Lung (tissue), 12 donors: Measurements from ENCODE around the gene TMEM234. TPM values are rescaled to one million over a fixed set of nuclear protein-coding genes. Genes with fewer than 3 reads are reported as not detected.

Experiments
- ATAC-seq: fragments of 200-7000 bp; cut with Tn5 transposase; one replicate; pipeline ENCODE4 v1.9.1; 2020; ENCODE audit warnings: moderate number of reproducible peaks; ENCODE audit not compliant: insufficient read depth, low FRiP score
- DNase-seq, 3 donors: peaks; one replicate each; pipeline ENCODE4 v3.0.0-alpha.2; 2013 to 2017
- H3K27ac ChIP-seq, 2 donors: one replicate each; pipeline ENCODE4 v1.5.1; 2013; ENCODE audit warnings: mild to moderate bottlenecking in 2 of 2, moderate library complexity in 2 of 2, control low read depth in 1 of 2, inconsistent platforms in 1 of 2, low read depth in 1 of 2, low read length in 1 of 2
- H3K27me3 ChIP-seq, 3 donors: one replicate each; pipeline ENCODE4 v1.5.1; 2013; ENCODE audit warnings: low read length in 2 of 3; ENCODE audit not compliant: control insufficient read depth in 3 of 3, insufficient read depth in 3 of 3
- H3K36me3 ChIP-seq, 4 donors: one replicate each; pipeline ENCODE4 v1.5.1; 2013; ENCODE audit warnings: low read length in 4 of 4, mild to moderate bottlenecking in 1 of 4, moderate library complexity in 1 of 4; ENCODE audit not compliant: control insufficient read depth in 4 of 4, insufficient read depth in 4 of 4
- H3K4me1 ChIP-seq, 5 donors: one replicate each; pipeline ENCODE4 v1.5.1; 2013; ENCODE audit warnings: low read length in 5 of 5, mild to moderate bottlenecking in 2 of 5, moderate library complexity in 1 of 5; ENCODE audit not compliant: control insufficient read depth in 5 of 5, insufficient read depth in 5 of 5
- H3K4me3 ChIP-seq: one replicate; pipeline ENCODE4 v1.5.1; 2013; ENCODE audit warnings: mild to moderate bottlenecking, control low read depth, moderate library complexity
- H3K9ac ChIP-seq, 2 donors: one replicate each; pipeline ENCODE4 v1.5.1; 2013; ENCODE audit warnings: low read length in 2 of 2, control low read depth in 1 of 2; ENCODE audit not compliant: insufficient read depth in 1 of 2
- H3K9me3 ChIP-seq, 4 donors: one replicate each; pipeline ENCODE4 v1.5.1; 2013; ENCODE audit warnings: low read length in 3 of 4, mild to moderate bottlenecking in 1 of 4, moderate library complexity in 1 of 4; ENCODE audit not compliant: control insufficient read depth in 4 of 4, insufficient read depth in 3 of 4
- CTCF ChIP-seq: IDR thresholded peaks from 2 replicates; pipeline ENCODE4 v1.5.1; 2012; ENCODE audit warnings: mild to moderate bottlenecking; ENCODE audit errors: control extremely low read depth, extremely low read depth
- WGBS, 2 donors: extraction: QIAGEN DNeasy Blood & Tissue Kit; methylation state at CpG; one replicate each; pipeline ENCODE4 v1.1.7; 2013; 5-methylcytosine and 5-hydroxymethylcytosine counted together
- polyA plus RNA-seq, 2 donors: library from polyadenylated mRNA; stranded (reverse); fragments of 200-250 nt; gene quantifications; one replicate each; pipeline ENCODE4 v1.2.1, GENCODE V29; 2013
- total RNA-seq, 2 donors: library from RNA; depleted of rRNA in 1 of 2; stranded (reverse); fragments of >200 nt in 1 of 2; gene quantifications; one replicate each; pipeline ENCODE4 v1.2.1, GENCODE V29; 2014 to 2021
- donor health status: control.
- donor health status: control.
- donor health status: Bipolar disorder and iron deficiency.
- donor health status: healthy.
- donor health status: DM: yes; HTN: yes; CAD: no.

TMEM234 gene
- total and polyA plus RNA-seq, 4 donors = 17.1 to 30.2 (median 23.6) TPM

- Histone ChIP-seq H3K9ac (no peak overlapping the region), H3K4me1 (peaks cover 0 to 21% (median 12%) of the 10 kb centered on the region in 5 donors), H3K4me3 (no peak overlapping the region), H3K9me3 (no peaks in the 10 kb centered on the region), H3K36me3 (peaks cover 12 to 49% (median 39%) of the 10 kb centered on the region in 4 donors), H3K27ac (no peak overlapping the region), H3K27me3 (no peaks in the 10 kb centered on the region)
- TF ChIP-seq CTCF = no peak
- DNase-seq (no peak), ATAC-seq (no peak)
Observed at GRCh38 chr1:32184650-32185049, 37.5 kb downstream of the TMEM234 start.

- Histone ChIP-seq H3K27me3 (no peaks in the 10 kb centered on the region), H3K4me1 (peaks cover 2 to 23% (median 12%) of the 10 kb centered on the region in 5 donors), H3K9ac (no peak overlapping the region), H3K36me3 (peaks cover 4 to 28% (median 20%) of the 10 kb centered on the region in 4 donors), H3K9me3 (no peaks in the 10 kb centered on the region), H3K4me3 (no peak overlapping the region), H3K27ac (no peak overlapping the region)
- 92 to 95% methylated on average over 6 of the region's 6 CpGs for WGBS, 2 donors
- TF ChIP-seq CTCF = no peak
- ATAC-seq (no peak), DNase-seq (no peak)
Observed at GRCh38 chr1:32182060-32182459, 40.1 kb downstream of the TMEM234 start.

- Histone ChIP-seq H3K4me3 (no peak overlapping the region), H3K27me3 (no peaks in the 10 kb centered on the region), H3K9me3 (no peaks in the 10 kb centered on the region), H3K4me1 (peaks cover 2 to 23% (median 12%) of the 10 kb centered on the region in 5 donors), H3K36me3 (peaks cover 4 to 25% (median 19%) of the 10 kb centered on the region in 4 donors), H3K27ac (no peak overlapping the region), H3K9ac (no peak overlapping the region)
- ATAC-seq (no peak), DNase-seq (no peak)
- 85 to 92% methylated on average over 5 of the region's 5 CpGs for WGBS, 2 donors
- no peak for TF ChIP-seq CTCF
Observed at GRCh38 chr1:32181563-32181962, 40.6 kb downstream of the TMEM234 start.

- no peak overlapping the region for H3K4me3 ChIP-seq
- no peaks in the 10 kb centered on the region for H3K27me3 ChIP-seq
- DNase-seq (no peak), ATAC-seq (no peak)
- peaks cover 2 to 23% (median 12%) of the 10 kb centered on the region in 5 donors for H3K4me1 ChIP-seq
- H3K9me3 ChIP-seq = no peaks in the 10 kb centered on the region
- TF ChIP-seq CTCF = no peak
- WGBS, 2 donors = 79 to 81% methylated on average over 9 of the region's 9 CpGs
- peak overlapping the region in 1 of 2 donors; percentile 6 for H3K27ac ChIP-seq
- peak overlapping the region; percentile 69 to 82 for H3K9ac ChIP-seq
- H3K36me3 ChIP-seq = peaks cover 4 to 20% (median 17%) of the 10 kb centered on the region in 4 donors
Observed at GRCh38 chr1:32181065-32181464, 41.1 kb downstream of the TMEM234 start.
